Bone marrow (tissue), 2 donors: ENCODE results near the gene GDPD2.
A peak's percentile ranks its signal among the peaks of the same experiment; 100 is the strongest.

ENCODE experiments used
- DNase-seq, 2 donors: peaks; one replicate each; lab custom pipeline; 2025; lab: John Stamatoyannopoulos, UW

Gene GDPD2

DNA sequence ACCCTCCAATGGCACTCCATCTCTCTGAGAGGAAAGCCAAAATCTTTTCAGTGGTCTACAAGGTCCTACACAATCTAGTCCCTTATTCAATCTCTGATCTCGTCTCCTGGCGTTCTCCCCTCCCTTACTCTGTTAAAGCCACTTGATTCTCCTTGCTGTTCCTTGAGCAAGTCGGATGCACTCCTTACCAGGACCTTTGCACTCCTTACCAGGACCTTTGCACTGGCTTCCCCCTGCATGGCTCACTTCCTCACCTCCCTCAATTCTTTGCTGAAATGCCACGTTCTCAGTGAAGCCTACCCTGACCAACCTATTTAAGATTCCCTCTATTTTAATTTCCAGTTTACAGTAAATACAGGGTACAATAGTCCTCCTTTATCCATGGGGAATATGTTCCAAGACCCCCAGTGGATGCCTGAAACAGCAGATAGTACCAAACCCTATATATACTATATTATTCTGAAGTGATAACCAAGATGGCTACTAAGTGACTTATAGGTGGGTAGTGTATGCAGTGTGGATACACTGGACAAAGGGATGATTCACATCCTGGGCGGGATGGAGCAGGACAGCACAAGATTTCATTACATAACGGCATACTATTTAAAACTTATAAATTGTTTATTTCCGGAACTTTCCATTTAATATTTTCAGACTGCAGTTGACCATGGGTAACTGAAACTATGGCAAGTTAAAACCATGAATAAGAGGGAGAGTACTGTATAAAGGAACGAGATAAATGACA, 15.0 kb downstream of the GDPD2 start:
- DNase-seq, result no peak

GRCh38 chrX:70439016-70439415, 15.9 kb downstream of the GDPD2 start:
- DNase-seq, result peak in 1 of 2 donors; percentile 30

DNA sequence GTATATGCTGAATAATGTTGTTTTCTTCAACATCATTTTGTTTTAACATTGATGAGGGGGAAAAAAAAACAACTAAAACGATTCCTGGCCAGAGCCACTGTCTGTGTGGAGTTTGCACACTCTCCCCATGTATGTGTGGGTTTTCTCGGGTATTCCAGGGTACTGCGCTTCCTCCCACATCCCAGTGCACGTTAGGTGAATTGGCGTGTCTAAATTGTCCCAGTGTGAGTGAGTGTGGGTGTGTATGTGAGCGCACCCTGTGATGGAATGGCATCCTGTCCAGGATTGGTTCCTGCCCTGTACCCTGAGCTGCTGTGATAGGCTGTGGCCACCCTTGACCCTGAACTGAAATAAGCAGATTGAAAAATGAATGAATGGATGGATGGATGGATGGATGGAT, 19.1 kb downstream of the GDPD2 start:
- DNase-seq, result no peak

- DNase-seq, result no peak
These were observed 21.3 kb downstream of the GDPD2 start, which contains the start of gene DLG3 for GRCh38 chrX:70444326-70444945. TSS of gene DLG3 (plus strand) at chrX:70444835. CDS start at chrX:70445202, 367 bp downstream.

GRCh38 chrX:70444946-70445656, 22.0 kb downstream of the GDPD2 start:
- no peak for DNase-seq

DNA sequence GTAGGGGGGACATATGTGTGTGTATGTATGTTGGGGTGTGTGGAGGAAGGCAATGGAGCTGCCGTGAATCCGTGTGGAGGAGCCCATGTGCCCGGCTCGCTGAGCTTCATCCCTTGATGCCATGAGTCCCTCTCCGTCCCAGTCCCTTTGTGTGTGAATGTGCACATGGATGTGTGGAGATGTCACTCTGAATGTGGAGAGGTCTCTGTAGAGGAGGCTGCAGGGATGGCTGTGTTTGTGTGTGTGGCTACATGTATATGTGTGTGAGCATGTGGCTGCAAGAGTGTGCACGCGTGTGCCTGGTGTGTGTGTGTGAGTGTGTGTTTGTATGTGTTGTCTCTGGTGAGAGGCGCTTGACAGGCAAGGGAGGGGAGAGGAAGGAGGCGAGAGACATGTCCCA, 22.8 kb downstream of the GDPD2 start:
- DNase-seq, result no peak

DNA sequence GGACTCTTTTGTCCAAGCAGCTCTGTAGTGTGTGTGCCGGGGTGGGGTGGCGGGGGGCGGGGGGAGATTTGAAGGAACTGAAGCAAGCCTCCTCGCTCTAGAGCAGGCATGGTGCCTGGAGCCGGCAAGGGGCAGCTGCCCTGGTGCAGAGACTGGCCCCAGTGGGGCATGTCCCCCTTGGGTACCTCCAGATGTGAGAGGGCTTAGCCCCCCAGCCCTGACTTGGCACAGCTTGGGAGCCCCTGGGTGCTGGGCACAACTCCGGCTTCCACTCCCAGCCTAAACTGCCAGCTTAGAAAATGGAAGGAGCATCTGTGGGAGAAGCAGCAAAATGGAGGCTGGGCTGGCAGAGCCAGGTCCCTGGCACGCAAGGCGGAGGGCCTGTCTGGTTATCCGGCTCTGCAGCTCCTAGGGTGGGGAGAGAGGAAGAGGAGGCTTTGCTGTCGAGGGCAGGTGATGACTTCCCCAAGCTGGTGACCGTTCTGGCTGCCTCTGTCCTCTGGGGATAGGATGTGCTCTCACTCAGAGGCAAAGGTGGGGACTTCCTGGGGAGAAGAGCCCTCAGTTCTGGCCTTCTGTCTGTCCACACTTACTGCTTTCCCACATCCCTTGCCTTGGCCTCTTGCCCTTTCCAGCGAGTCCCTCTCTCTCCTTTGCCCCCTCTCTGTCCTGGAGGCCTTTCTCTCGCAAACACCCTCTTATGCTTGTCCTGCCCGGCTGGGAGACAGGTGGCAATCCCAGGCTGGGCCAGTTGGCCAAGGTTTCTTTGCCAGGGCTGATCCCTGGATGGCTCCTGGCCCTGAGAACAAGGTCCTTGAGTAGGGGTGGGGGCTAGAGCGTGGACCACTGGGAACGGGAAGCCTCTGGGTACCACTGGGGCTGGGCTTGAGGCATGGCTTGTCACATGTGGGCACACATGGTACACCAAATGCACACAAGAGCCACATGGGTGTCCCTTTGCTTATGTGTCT, 23.6 kb downstream of the GDPD2 start:
- DNase-seq, result no peak

GRCh38 chrX:70449457-70449966, 26.4 kb downstream of the GDPD2 start:
- DNase-seq, result no peak

DNA sequence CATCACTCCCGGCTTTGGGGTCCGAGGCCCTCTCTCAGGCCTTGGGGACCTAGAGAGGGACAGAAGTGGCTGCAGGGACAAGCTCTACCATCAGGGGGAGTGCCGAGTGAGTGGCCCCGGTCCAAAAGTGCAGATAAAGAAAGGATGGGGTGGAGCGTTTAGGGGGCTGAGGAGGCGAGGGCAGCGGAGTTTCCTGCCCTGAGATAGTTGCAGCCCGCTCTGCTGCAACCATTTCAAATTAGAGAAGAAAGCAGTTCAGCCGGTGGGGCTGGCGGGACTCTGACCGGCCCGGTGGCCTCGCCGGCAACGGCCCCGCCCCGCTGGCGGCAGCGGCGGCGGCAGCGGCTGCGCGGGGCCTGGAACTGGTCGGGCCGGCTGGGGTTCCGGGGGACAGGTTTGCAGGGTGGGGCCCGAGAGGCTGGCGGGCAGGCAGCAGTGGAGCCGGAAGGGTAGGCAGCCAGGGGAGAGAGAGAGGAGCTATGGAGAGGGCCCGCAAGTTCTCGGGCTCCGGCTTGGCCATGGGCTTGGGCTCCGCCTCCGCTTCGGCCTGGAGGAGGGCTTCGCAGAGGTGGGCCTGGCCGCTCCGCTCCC, 29.1 kb downstream of the GDPD2 start:
- DNase-seq, result no peak

GRCh38 chrX:70453024-70453618, 30.0 kb downstream of the GDPD2 start:
- DNase-seq, result no peak

- peak in 1 of 2 donors; percentile 17 for DNase-seq
These were observed 31.6 kb downstream of the GDPD2 start for GRCh38 chrX:70454441-70455365.

- DNase-seq, result no peak
These were observed 32.5 kb downstream of the GDPD2 start for GRCh38 chrX:70455366-70456202.

- DNase-seq, result no peak
These were observed 33.1 kb downstream of the GDPD2 start for GRCh38 chrX:70456256-70456655.

DNA sequence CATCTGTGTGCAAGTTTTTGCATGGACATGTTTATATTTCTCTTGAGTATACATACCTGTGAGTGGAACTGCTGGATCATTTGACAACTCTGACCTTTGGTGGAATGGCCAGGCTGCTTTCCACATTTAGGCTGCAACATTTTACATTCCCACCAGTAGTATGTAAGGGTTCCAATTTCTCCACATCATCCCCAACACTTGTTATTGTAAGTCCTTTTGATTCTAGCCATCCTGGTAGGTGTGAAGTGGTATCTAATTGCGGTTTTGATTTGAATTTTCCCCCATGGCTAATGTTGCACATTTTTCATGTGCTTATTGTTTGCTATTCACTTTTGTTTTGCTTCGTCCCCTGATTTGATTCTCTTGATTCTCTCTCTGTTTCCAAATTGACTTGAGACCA, 37.9 kb downstream of the GDPD2 start:
- DNase-seq, result no peak

DNA sequence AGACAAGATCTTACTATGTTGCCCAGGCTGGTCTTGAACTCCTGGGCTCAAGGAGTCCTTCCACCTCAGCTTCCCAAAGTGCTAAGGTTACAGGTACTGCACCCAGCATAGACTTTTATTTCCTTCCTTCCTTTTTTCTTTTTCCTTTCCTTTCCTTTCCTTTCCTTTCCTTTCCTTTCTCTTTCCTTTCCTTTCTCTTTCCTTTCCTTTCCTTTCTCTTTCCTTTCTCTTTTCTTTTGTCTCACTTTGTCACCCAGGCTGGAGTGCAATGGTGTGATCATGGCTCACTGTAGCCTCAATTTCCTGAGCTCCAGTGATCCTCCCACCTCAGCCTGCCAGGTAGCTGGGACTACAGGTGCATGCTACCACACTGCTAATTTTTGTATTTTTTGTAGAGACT, 40.9 kb downstream of the GDPD2 start:
- DNase-seq, result no peak

DNA sequence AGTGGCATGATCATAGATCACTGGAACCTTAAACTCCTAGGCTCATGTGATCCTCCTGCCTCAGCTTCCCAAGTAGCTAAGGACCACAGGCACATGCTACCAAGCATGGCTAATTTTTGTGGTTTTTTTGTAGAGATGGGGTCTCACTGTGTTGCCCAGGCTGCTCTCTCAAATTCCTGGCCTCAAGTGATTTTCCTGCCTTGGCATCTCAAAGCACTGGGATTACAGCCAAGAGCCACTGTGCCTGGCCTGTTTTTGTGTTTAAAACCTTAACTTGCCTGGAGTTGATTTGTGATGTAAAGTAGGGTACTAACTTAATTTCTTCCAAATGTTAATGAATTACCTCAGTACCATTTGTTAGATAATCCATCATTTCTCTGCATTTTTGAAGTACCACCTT, 43.9 kb downstream of the GDPD2 start:
- DNase-seq, result no peak

GRCh38 chrX:70468709-70469108, 45.6 kb downstream of the GDPD2 start:
- DNase-seq, result no peak

DNA sequence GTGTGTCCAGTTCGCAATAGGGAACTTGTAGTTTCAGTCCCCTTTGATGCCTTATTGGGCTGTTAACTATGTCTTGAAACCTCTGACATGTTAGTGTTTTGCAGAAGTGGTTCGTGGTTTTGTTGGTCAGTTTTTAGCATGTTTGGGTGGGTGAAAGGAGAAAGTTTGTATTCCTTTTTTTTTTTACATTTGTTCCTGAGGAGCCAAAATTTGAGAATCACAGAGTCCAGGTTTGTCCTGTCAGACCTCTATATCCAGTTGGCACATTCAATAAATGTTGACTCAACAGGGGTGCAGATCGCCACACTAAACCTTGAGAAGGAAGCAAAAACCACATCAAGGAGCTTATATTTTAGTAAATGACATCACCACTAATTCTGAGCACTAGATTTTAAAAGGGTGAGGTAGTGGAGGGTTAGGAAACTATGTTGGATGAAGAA, 47.8 kb downstream of the GDPD2 start:
- no peak for DNase-seq
